HG02678 (cell line): ENCODE results near the gene SLC25A48.
A peak's percentile ranks its signal among the peaks of the same experiment; 100 is the strongest.

Experiments used
- ATAC-seq: cut with Tn5 transposase; IDR thresholded peaks from one replicate; pipeline ENCODE4 v1.9.1; 2021; ENCODE audit warnings: mild to moderate bottlenecking, moderate library complexity; ENCODE audit not compliant: unreplicated experiment

Gene SLC25A48

GRCh38 chr5:135879591-135879990, 45.1 kb downstream of the SLC25A48 start:
- ATAC-seq: no peak

- no peak for ATAC-seq
Observed at GRCh38 chr5:135880278-135880677, 45.8 kb downstream of the SLC25A48 start.

- ATAC-seq: no peak
Observed at GRCh38 chr5:135880801-135881200, 46.3 kb downstream of the SLC25A48 start.

- ATAC-seq: no peak
Observed at GRCh38 chr5:135881244-135881643, 46.8 kb downstream of the SLC25A48 start.

GRCh38 chr5:135881819-135882218, 47.4 kb downstream of the SLC25A48 start:
- ATAC-seq: no peak

- ATAC-seq: no peak
Observed at GRCh38 chr5:135883026-135883425, 48.6 kb downstream of the SLC25A48 start.

GRCh38 chr5:135883441-135883840, 49.0 kb downstream of the SLC25A48 start:
- no peak for ATAC-seq

GRCh38 chr5:135885031-135885430, 50.6 kb downstream of the SLC25A48 start:
- no peak for ATAC-seq

- ATAC-seq: no peak
Observed at GRCh38 chr5:135886136-135886535, 51.7 kb downstream of the SLC25A48 start.

- peak; percentile 81 for ATAC-seq
Observed at GRCh38 chr5:135887447-135887864, 53.0 kb downstream of the SLC25A48 start.

GRCh38 chr5:135887881-135888614, 53.6 kb downstream of the SLC25A48 start:
- ATAC-seq: no peak

GRCh38 chr5:135890296-135890695, 55.8 kb downstream of the SLC25A48 start:
- no peak for ATAC-seq

GRCh38 chr5:135890867-135891266, 56.4 kb downstream of the SLC25A48 start:
- peak; percentile 65 for ATAC-seq

GRCh38 chr5:135891268-135891667, 56.8 kb downstream of the SLC25A48 start:
- ATAC-seq: no peak

- ATAC-seq: no peak
Observed at GRCh38 chr5:135891791-135892190, 57.3 kb downstream of the SLC25A48 start.

GRCh38 chr5:135894276-135894675, 59.8 kb downstream of the SLC25A48 start:
- no peak for ATAC-seq

- ATAC-seq: no peak
Observed at GRCh38 chr5:135894789-135895188, 60.3 kb downstream of the SLC25A48 start.

GRCh38 chr5:135895474-135896006, 61.1 kb downstream of the SLC25A48 start, which contains the start of gene IL9:
IL9 (minus strand) TSS chr5:135895841; CDS start chr5:135895816, 25 bp downstream.
- no peak for ATAC-seq

- ATAC-seq: no peak
Observed at GRCh38 chr5:135898651-135899050, 64.2 kb downstream of the SLC25A48 start.

- no peak for ATAC-seq
Observed at GRCh38 chr5:135900276-135900675, 65.8 kb downstream of the SLC25A48 start.

- ATAC-seq: no peak
Observed at GRCh38 chr5:135901633-135902032, 67.2 kb downstream of the SLC25A48 start.

GRCh38 chr5:135905144-135905543, 70.7 kb downstream of the SLC25A48 start:
- ATAC-seq: no peak
